IMR-90 (cell line): Measurements from ENCODE around the gene TTLL9. TPM values are rescaled to one million over a fixed set of nuclear protein-coding genes. Genes with fewer than 3 reads are reported as not detected.

Experiments used
- ATAC-seq: fragments of 200-7000 bp; cut with Tn5 transposase; 2 replicates; pipeline ENCODE4 v1.9.1; 2020; ENCODE audit warnings: low read depth, mild to moderate bottlenecking, moderate library complexity
- BruUV-seq: library from RNA; stranded (reverse); fragments of 400-500 nt; replicated peaks from 2 replicates; lab custom pipeline; 2021; lab: Mats Ljungman, UMichigan
- CTCF ChIA-PET: fragments of 300-600 bp; formaldehyde crosslinking; extraction: SDS; loops from one replicate; lab custom pipeline; 2021; ENCODE audit warnings: antibody characterized with exemption; lab: Yijun Ruan, JAX
- POLR2A ChIA-PET: fragments of 300-600 bp; sonication (Branson Sonifier 250); formaldehyde crosslinking; loops from one replicate; lab custom pipeline; 2022; ENCODE audit warnings: antibody characterized with exemption; ENCODE audit not compliant: unreplicated experiment; lab: Charles Lee
- DNase-seq: peaks from one replicate; pipeline ENCODE4 v3.0.0; 2013
- H2AFZ ChIP-seq: replicated peaks from 2 replicates; pipeline ENCODE3; 2013; ENCODE audit warnings: low read length, mild to moderate bottlenecking; ENCODE audit not compliant: poor library complexity
- H2AK5ac ChIP-seq: 2 replicates; pipeline ENCODE4 v1.6.1; 2013; ENCODE audit warnings: low read depth, low read length, inconsistent platforms
- H2AK9ac ChIP-seq: replicated peaks from 2 replicates; pipeline ENCODE3; 2013; ENCODE audit warnings: mild to moderate bottlenecking, low read depth, low read length, moderate library complexity; ENCODE audit not compliant: poor library complexity
- H2BK120ac ChIP-seq: 2 replicates; pipeline ENCODE4 v1.6.1; 2013; ENCODE audit warnings: low read depth, low read length, inconsistent platforms
- H2BK15ac ChIP-seq: 3 replicates; pipeline ENCODE4 v1.6.1; 2013; ENCODE audit warnings: low read depth, low read length, inconsistent platforms
- H2BK20ac ChIP-seq: 2 replicates; pipeline ENCODE4 v1.6.1; 2013; ENCODE audit warnings: low read depth, mild to moderate bottlenecking, inconsistent platforms, low read length, moderate library complexity
- H2BK5ac ChIP-seq: 2 replicates; pipeline ENCODE4 v1.6.1; 2013; ENCODE audit warnings: mild to moderate bottlenecking, low read depth, low read length, inconsistent platforms; ENCODE audit not compliant: poor library complexity, severe bottlenecking
- H3K14ac ChIP-seq: replicated peaks from 2 replicates; pipeline ENCODE4 v1.6.1; 2013; ENCODE audit warnings: low read depth, low read length, inconsistent platforms
- H3K18ac ChIP-seq: 2 replicates; pipeline ENCODE4 v1.6.1; 2013; ENCODE audit warnings: low read depth, low read length, control low read depth
- H3K23ac ChIP-seq: 2 replicates; pipeline ENCODE4 v1.6.1; 2013; ENCODE audit warnings: low read depth, low read length, inconsistent platforms
- H3K27ac ChIP-seq: 2 replicates; pipeline ENCODE4 v1.5.1; 2013; ENCODE audit warnings: mild to moderate bottlenecking, control low read depth, low read length; ENCODE audit not compliant: insufficient read depth
- H3K27me3 ChIP-seq: 2 replicates; pipeline ENCODE4 v1.6.1; 2013; ENCODE audit warnings: low read length; ENCODE audit not compliant: control insufficient read depth, insufficient read depth
- H3K36me3 ChIP-seq: 2 replicates; pipeline ENCODE4 v1.6.1; 2013; ENCODE audit warnings: low read length, mixed read lengths; ENCODE audit not compliant: control insufficient read depth, insufficient read depth
- H3K4ac ChIP-seq: 2 replicates; pipeline ENCODE4 v1.6.1; 2013; ENCODE audit warnings: low read depth, low read length, inconsistent platforms
- H3K4me1 ChIP-seq: 2 replicates; pipeline ENCODE4 v1.6.1; 2013; ENCODE audit warnings: low read length, mixed read lengths; ENCODE audit not compliant: control insufficient read depth, insufficient read depth
- H3K4me2 ChIP-seq: 2 replicates; pipeline ENCODE4 v1.6.1; 2013; ENCODE audit warnings: low read depth, mild to moderate bottlenecking, control low read depth, low read length, moderate library complexity
- H3K4me3 ChIP-seq: 2 replicates; pipeline ENCODE4 v1.5.1; 2013; ENCODE audit warnings: low read depth, mild to moderate bottlenecking, control low read depth, low read length, moderate library complexity; ENCODE audit not compliant: insufficient read depth
- H3K56ac ChIP-seq: 2 replicates; pipeline ENCODE4 v1.6.1; 2013; ENCODE audit warnings: low read length, inconsistent platforms; ENCODE audit not compliant: insufficient read depth; ENCODE audit errors: extremely low read depth
- H3K79me1 ChIP-seq, 2 experiments: 2 replicates each; pipeline ENCODE4 v1.6.1; 2013; ENCODE audit warnings: low read length in 2 of 2, inconsistent platforms in 1 of 2, low read depth in 1 of 2
- H3K9ac ChIP-seq: 2 replicates; pipeline ENCODE4 v1.6.1; 2013; ENCODE audit warnings: low read depth, low read length, control low read depth
- H3K9me1 ChIP-seq: 2 replicates; pipeline ENCODE4 v1.6.1; 2013; ENCODE audit warnings: low read length, inconsistent platforms; ENCODE audit not compliant: insufficient read depth
- H3K9me3 ChIP-seq: 2 replicates; pipeline ENCODE4 v1.6.1; 2013; ENCODE audit warnings: low read length; ENCODE audit not compliant: control insufficient read depth, insufficient read depth
- H4K20me1 ChIP-seq: 2 replicates; pipeline ENCODE4 v1.6.1; 2013; ENCODE audit warnings: low read length, inconsistent platforms; ENCODE audit not compliant: insufficient read depth
- H4K5ac ChIP-seq: 2 replicates; pipeline ENCODE4 v1.6.1; 2013; ENCODE audit warnings: mild to moderate bottlenecking, low read depth, low read length, control low read depth
- H4K8ac ChIP-seq, 2 experiments: 2 replicates each; pipeline ENCODE4 v1.6.1; 2013; ENCODE audit warnings: low read depth in 2 of 2, low read length in 2 of 2, control low read depth in 1 of 2, inconsistent platforms in 1 of 2
- H4K91ac ChIP-seq: 2 replicates; pipeline ENCODE4 v1.6.1; 2013; ENCODE audit warnings: low read depth, low read length, inconsistent platforms; ENCODE audit not compliant: insufficient read depth
- BHLHE40 ChIP-seq: fragments of 150-350 bp; IDR thresholded peaks from 2 replicates; pipeline ENCODE4 v1.6.1; 2016; ENCODE audit warnings: mild to moderate bottlenecking, low read depth, low read length
- CEBPB ChIP-seq: IDR thresholded peaks from 2 replicates; pipeline ENCODE4 v1.6.1; 2012; ENCODE audit warnings: low read depth, low read length, improper control_type of control experiment
- CTCF ChIP-seq: conservative IDR thresholded peaks from 2 replicates; pipeline ENCODE4 v1.5.1; 2012; ENCODE audit warnings: mild to moderate bottlenecking, low read depth, low read length, improper control_type of control experiment
- FOS ChIP-seq: fragments of 150-350 bp; IDR thresholded peaks from 2 replicates; pipeline ENCODE4 v1.6.1; 2016; ENCODE audit warnings: low read depth, low read length
- MAFK ChIP-seq: IDR thresholded peaks from 2 replicates; pipeline ENCODE4 v1.6.1; 2012; ENCODE audit warnings: low read depth, low read length, improper control_type of control experiment
- MAZ ChIP-seq: IDR thresholded peaks from 2 replicates; pipeline ENCODE4 v1.6.1; 2012; ENCODE audit warnings: low read depth, mild to moderate bottlenecking, low read length, improper control_type of control experiment, moderate library complexity, borderline replicate concordance
- MXI1 ChIP-seq: IDR thresholded peaks from 2 replicates; pipeline ENCODE4 v1.6.1; 2012; ENCODE audit warnings: low read depth, mild to moderate bottlenecking, low read length, moderate library complexity, borderline replicate concordance
- NFE2L2 ChIP-seq: fragments of 150-350 bp; IDR thresholded peaks from 2 replicates; pipeline ENCODE4 v1.6.1; 2016; ENCODE audit warnings: low read depth, mild to moderate bottlenecking, low read length
- POLR2A ChIP-seq: IDR thresholded peaks from 2 replicates; pipeline ENCODE4 v1.6.1; 2012; ENCODE audit warnings: mild to moderate bottlenecking, low read depth, low read length
- RCOR1 ChIP-seq: IDR thresholded peaks from 2 replicates; pipeline ENCODE4 v1.6.1; 2012; ENCODE audit warnings: mild to moderate bottlenecking, low read length, improper control_type of control experiment; ENCODE audit not compliant: insufficient replicate concordance
- RFX5 ChIP-seq: IDR thresholded peaks from 2 replicates; pipeline ENCODE4 v1.8.0; 2012; ENCODE audit warnings: low read depth, mild to moderate bottlenecking, low read length, moderate library complexity
- SMC3 ChIP-seq: fragments of 150-350 bp; IDR thresholded peaks from 2 replicates; pipeline ENCODE4 v1.6.1; 2016; ENCODE audit warnings: low read depth, mild to moderate bottlenecking, antibody characterized with exemption, low read length, moderate library complexity
- USF2 ChIP-seq: fragments of 150-350 bp; IDR thresholded peaks from 2 replicates; pipeline ENCODE4 v1.6.1; 2017; ENCODE audit warnings: mild to moderate bottlenecking, antibody characterized with exemption, low read length, low read depth
- WGBS, 2 experiments: methylation state at CpG; one replicate each; pipeline versions ENCODE4 v1.1.5 to v1.1.7; 2013; ENCODE audit warnings: missing lambda C conversion rate in 2 of 2; ENCODE audit not compliant: insufficient read length in 1 of 2; ENCODE audit errors: extremely low coverage in 2 of 2; 5-methylcytosine and 5-hydroxymethylcytosine counted together
- dilution Hi-C: fragments of 300-500 bp; cut with HindIII; formaldehyde crosslinking; loops from one replicate; pipeline ENCODE4 v1.14.3; 2018; ENCODE audit warnings: low sequenced_read_pairs; ENCODE audit not compliant: unreplicated experiment
- in situ Hi-C: fragments of 300-500 bp; cut with MboI; formaldehyde crosslinking; loops from 3 replicates; pipeline ENCODE4 v1.14.3; 2019; ENCODE audit warnings: low sequenced_read_pairs, inconsistent platforms, mixed read lengths
- intact Hi-C: fragments of 100-400 bp; cut with micrococcal nuclease; formaldehyde crosslinking; loops from 2 replicates; pipeline ENCODE4 v1.10.0; 2022
- polyA plus RNA-seq, 3 experiments: library from polyadenylated mRNA; depleted of rRNA; stranded (reverse); fragments of >200 nt; gene quantifications; 2 replicates each; pipeline ENCODE4 v1.2.3, GENCODE V29; 2012; ENCODE audit warnings: low replicate concordance in 1 of 3
- total RNA-seq: library from RNA; depleted of rRNA; stranded (reverse); fragments of >200 nt; gene quantifications from 2 replicates; pipeline ENCODE4 v1.2.3, GENCODE V29; 2012

Gene TTLL9
- total and polyA plus RNA-seq, 2 of the 4 experiments (the other 2 are of a cell fraction), result not detected

- Histone ChIP-seq H4K91ac (no peak overlapping the region), H4K20me1 (no peaks in the 10 kb centered on the region), H3K79me1 (no peaks in the 10 kb centered on the region), H3K4me3 (no peak overlapping the region), H3K9ac (no peak overlapping the region), H4K5ac (no peak overlapping the region), H4K8ac (no peak overlapping the region), H3K4ac (no peak overlapping the region), H3K9me1 (no peaks in the 10 kb centered on the region), H3K14ac (no peak overlapping the region), H3K18ac (no peak overlapping the region), H3K9me3 (no peaks in the 10 kb centered on the region), H3K27me3 (peaks cover 87% of the 10 kb centered on the region), H2AK9ac (no peak overlapping the region), H3K56ac (no peak overlapping the region), H3K23ac (no peak overlapping the region), H2AFZ (no peak overlapping the region), H2AK5ac (no peak overlapping the region), H3K36me3 (no peaks in the 10 kb centered on the region), H3K4me2 (no peak overlapping the region), H3K27ac (no peak overlapping the region), H2BK15ac (no peak overlapping the region), H2BK5ac (no peak overlapping the region), H3K4me1 (peaks cover 2% of the 10 kb centered on the region; the same call in 1 of the 2 replicates), H2BK20ac (no peak overlapping the region), H2BK120ac (no peak overlapping the region)
- intact Hi-C loops, result no loop called here
- dilution Hi-C loops, result no loop called here
- ATAC-seq, result no peak
- in situ Hi-C loops, result loop anchor here (10.0 kb wide), 1 partner anchor 97 kb away; the partner anchor contains the start of gene PDRG1
- ChIA-PET CTCF (no interaction called here), POLR2A (no interaction called here)
- no TSS peak for BruUV-seq
- DNase-seq, result no peak
- TF ChIP-seq CEBPB (no peak), MAZ (no peak), USF2 (no peak), RFX5 (no peak), BHLHE40 (no peak), RCOR1 (no peak), SMC3 (no peak), NFE2L2 (no peak), CTCF (no peak), MAFK (no peak), POLR2A (no peak), MXI1 (no peak), FOS (no peak)
- WGBS, 2 experiments, result 63% methylated on average over 4 of the region's 15 CpGs; no CpG with 5 or more reads in 1 of the 2 experiments
Measured at GRCh38 chr20:31857861-31858759, 12.3 kb upstream of the TTLL9 start.
